Posterior vena cava (tissue), 2 donors: ENCODE results near the gene DSCAM. TPM values are rescaled to one million over a fixed set of nuclear protein-coding genes. Genes with fewer than 3 reads are reported as not detected.

ENCODE experiments used
- DNase-seq: peaks from one replicate; pipeline ENCODE4 v3.0.0-alpha.2; 2020; ENCODE audit warnings: low spot score
- intact Hi-C, 2 donors: fragments of 100-400 bp; cut with DNase I; formaldehyde crosslinking; loops; one replicate each; pipeline versions ENCODE4 v1.14.1 to v1.14.2; 2022 to 2023
- total RNA-seq, 2 donors: library from RNA; stranded (reverse); fragmentation: NEBNext Ultra II Directional; extraction: Animal tissue kit (Norgen Biotek cat#: 25700); gene quantifications; one replicate each; pipeline ENCODE4 v1.2.1, GENCODE V29; 2021
- donor health status: DM: yes; HTN: yes; CAD: no.
- donor health status: DM: yes; HTN: yes; CAD: no.

Gene DSCAM
- total RNA-seq, 2 donors from 2014 or later = 0.05 to 0.09 TPM

DNA sequence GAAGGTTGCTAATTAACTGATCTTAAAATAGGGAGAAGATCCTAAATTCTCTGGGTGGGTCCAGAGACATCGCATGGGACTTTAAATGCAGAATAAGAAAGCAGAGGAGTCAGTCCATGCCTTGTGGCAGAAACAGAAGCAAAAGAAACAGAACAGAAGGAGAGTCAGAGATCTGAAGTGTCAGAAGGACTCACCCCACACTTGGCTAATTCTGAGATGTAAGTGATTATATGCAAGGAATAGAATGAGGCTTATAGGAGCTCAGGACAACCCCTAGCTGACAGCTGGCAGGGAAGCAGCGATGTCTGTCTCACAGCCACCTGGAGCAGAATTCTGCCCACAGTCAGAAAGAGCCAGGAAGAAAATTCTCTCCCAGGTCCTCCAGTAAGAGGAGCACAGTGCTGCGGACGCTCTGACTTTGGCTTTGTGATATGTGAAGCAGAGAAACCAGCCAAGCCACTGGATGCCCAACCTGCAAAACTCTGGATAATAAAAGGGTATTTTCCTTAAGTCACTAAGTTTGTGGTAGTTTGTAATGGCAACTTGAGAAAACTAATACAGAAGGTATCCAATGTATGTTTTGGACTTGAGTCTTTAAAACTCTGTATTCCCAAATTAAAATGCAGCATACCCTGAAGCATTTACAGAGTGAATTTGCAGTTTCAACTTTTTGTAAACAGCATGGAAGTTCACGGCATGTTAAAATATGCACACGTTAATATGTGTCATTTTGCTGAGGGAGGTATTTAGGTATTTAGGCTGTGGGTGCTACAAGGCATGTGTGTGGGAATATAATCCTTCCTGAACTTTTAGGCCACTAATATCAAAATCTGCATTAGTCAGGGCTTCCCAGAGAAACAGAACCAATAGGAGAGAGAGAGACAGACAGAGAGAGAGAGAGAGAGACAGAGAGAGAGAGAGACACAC is 591.2 kb downstream of the DSCAM start:
- no peak for DNase-seq
- intact Hi-C loops = loop anchor here in 1 of 2 donors (10.0 kb wide), 1 partner anchor 61 kb away; no protein-coding TSS in a partner anchor

- no peak for DNase-seq
- intact Hi-C loops = loop anchor here in 1 of 2 donors (10.0 kb wide), 1 partner anchor 60 kb away; no protein-coding TSS in a partner anchor
These were observed 592.2 kb downstream of the DSCAM start for GRCh38 chr21:40254540-40255465.

DNA sequence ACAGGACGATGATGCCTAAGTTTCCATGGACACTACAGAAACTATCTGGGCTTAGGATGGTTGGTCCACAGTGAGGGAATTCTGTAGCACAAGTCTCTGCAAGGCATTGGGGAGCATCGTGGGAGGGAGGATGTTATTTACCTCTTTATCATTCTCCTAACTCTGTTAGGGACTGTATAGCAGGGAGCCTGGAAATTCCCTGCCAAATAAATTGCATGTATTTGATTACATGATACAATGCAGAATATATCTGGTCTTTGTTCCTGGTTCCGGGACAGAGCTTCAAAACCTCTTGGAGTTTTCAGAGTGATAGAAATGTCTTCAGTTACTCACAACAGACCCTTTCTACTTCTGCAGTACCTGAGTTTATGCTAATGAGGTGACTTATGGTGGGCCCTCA is 593.8 kb downstream of the DSCAM start:
- intact Hi-C loops = loop anchor here in 1 of 2 donors (10.0 kb wide), 1 partner anchor 58 kb away; no protein-coding TSS in a partner anchor
- no peak for DNase-seq

GRCh38 chr21:40250514-40251294 is 596.3 kb downstream of the DSCAM start:
- DNase-seq = no peak
- intact Hi-C loops = loop anchor here in 1 of 2 donors (10.0 kb wide), 1 partner anchor 56 kb away; no protein-coding TSS in a partner anchor

DNA sequence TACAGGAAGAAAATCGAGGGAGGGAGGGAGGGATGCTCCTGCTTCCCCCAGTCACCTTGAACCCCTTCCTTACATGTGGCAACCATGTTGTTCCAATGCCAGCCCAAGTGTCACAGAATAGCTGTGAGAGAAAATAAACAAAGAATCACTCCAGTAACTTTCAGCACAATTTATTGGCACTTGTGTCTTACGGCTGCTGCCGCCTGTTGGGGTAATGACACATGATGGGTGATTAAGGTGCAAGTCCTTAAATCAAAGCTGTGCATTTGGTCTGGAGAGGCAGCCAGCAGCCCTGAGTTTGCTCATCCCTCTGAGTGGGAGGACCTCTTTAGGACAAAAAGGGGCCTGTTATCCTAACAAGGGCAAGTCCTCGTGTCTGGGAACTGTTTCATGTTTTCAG is 602.0 kb downstream of the DSCAM start:
- intact Hi-C loops = no loop called here
- DNase-seq = no peak

DNA sequence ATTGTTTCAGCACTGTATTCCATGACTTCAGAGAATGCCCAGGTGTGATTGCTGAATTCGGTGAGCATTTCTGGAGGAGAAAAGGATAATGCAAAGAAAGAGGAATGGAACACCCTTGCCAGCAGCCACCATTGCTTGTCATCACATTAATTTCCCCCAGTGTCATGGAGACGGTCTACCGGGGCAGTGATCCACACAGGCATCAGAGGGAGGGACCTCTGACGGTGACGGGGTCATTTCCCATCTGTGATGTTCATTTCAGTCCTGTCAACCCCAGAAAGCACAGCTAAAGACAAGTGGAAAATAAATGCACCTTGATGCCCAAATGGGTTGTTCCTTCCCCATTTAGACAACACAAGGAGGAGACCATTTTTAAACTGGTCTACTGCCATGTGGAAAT is 603.3 kb downstream of the DSCAM start:
- intact Hi-C loops = no loop called here
- DNase-seq = no peak

- intact Hi-C loops = no loop called here
- DNase-seq = no peak
These were observed 604.2 kb downstream of the DSCAM start for GRCh38 chr21:40242586-40243265.

GRCh38 chr21:40235528-40235927 is 611.4 kb downstream of the DSCAM start:
- DNase-seq = no peak
- intact Hi-C loops = no loop called here

- intact Hi-C loops = no loop called here
- no peak for DNase-seq
These were observed 615.0 kb downstream of the DSCAM start for GRCh38 chr21:40231979-40232378.

DNA sequence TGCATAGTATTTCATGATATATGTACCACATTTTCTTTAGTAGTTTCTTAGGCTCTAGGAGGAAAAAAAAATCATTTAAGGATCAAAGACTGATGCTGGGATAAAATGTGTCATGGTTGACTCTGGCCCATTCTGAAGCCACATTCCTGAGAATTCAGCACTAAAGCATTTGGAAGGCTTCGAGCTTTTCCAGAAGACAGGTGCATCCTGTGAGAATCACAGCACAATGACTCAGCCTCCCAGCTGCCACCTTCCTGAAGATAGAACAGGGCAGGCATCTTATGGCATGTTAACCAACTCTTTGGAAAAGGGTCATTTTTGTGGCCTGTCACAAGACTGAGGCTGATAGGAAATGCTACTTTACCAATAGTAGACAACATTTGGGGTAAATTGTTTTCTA is 619.9 kb downstream of the DSCAM start:
- no peak for DNase-seq
- intact Hi-C loops = no loop called here

DNA sequence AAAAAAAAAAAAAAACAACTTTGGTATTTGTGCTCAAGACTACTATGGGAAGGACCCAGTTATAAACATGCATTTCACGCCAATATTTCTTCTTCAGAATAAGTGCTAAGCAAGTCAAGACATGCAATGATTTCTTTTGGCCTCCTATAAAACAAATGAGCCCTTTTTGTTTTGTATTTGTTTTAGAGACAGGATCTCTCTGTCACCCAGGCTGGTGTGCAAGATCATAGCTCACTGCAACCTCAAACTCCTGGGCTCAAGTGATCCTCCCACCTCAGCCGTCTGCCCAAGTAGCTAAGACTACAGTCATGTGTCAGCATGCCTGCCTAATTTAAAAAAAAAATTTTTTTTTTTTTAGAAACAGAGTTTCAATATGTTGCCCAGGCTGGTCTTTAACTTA is 631.0 kb downstream of the DSCAM start:
- no peak for DNase-seq
- intact Hi-C loops = no loop called here

- no peak for DNase-seq
- intact Hi-C loops = no loop called here
These were observed 636.7 kb downstream of the DSCAM start for GRCh38 chr21:40210251-40210650.

DNA sequence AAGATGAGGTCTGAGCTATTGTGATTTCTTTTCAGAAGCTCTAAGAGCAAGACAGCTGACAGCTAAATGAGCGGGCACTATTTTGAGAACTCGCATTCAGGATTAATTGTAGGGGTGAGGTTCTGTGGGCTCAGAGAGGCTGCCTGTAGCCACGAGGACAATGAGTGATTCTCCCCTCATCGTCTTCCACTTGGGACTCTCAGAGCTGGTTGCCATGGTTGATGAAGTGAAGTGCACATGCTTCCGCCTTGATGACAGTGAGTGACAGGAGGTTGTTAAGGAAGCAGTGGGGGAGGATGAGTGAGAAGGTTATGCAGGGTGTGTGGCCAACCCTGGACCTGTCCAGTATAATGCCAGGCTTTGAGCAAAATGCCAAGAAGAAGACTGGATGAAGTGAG is 638.0 kb downstream of the DSCAM start:
- intact Hi-C loops = no loop called here
- DNase-seq = no peak

DNA sequence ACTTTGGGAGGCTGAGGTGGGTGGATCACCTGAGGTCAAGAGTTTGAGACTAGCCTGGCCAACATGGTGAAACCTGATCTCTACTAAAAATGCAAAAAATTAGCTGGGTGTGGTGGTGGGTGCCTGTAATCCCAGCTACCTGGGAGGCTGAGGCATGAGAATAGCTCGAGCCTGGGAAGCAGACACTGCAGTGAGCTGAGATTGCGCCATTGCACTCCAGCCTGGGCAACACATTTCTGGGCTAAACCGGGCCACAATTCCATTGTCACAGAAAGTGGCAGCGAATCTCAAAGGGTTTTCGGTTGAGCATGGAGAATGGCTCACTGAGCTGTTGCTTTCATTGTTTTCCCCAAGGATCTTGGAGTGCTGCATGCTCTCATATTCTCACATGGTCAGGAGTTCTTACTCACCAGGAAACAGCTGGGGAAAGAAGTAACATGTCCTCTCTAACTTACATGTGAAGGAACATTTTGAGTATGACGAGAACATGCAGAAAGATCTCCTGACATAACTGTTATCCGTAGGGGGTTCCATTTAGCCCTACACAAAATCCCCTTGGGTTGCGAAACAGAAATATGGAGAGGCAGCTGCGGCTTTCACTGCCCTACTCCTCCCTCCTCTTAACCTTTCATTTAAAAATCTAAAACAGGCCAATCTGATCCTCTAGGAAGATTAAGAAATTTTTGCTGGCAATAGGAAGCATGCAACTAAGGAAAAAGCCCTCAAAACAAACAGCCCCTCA is 638.6 kb downstream of the DSCAM start:
- DNase-seq = no peak
- intact Hi-C loops = no loop called here

DNA sequence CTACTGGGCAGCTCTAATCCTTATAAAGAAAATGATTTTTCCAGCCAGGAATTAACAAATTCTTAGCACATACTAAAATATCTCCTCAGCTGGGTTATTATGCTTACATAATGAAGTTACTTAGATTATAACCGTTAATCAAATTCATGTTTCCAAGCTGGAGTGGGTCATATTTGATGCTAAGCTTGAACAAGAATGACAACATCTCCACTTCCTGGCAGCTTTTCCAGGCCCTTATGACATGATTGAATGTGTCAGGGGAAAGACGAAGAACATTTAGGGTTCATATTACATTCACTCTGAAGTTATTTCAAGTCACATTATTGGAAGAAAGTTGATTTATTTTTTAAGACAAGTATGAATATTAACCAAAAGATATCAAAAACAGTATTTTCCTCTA is 646.0 kb downstream of the DSCAM start:
- no peak for DNase-seq
- intact Hi-C loops = no loop called here

- no peak for DNase-seq
- intact Hi-C loops = no loop called here
These were observed 646.8 kb downstream of the DSCAM start for GRCh38 chr21:40200126-40200525.

GRCh38 chr21:40194185-40194980 is 652.6 kb downstream of the DSCAM start:
- intact Hi-C loops = loop anchor here in 1 of 2 donors (10.0 kb wide), 1 partner anchor 60 kb away; no protein-coding TSS in a partner anchor
- DNase-seq = no peak
